Ramos (cell line): ENCODE data around the gene RAB36.
"Not testable (repeated sequence)": the region's sequence is repeated elsewhere in the genome, so short reads cannot be mapped to it uniquely, and the experiment has no call there.

ENCODE experiments used
- in situ Hi-C: fragments of 300-500 bp; cut with MboI; formaldehyde crosslinking; loops from one replicate; pipeline ENCODE4 v1.14.3; 2022; ENCODE audit warnings: low sequenced_read_pairs; ENCODE audit not compliant: unreplicated experiment

RAB36 gene

DNA sequence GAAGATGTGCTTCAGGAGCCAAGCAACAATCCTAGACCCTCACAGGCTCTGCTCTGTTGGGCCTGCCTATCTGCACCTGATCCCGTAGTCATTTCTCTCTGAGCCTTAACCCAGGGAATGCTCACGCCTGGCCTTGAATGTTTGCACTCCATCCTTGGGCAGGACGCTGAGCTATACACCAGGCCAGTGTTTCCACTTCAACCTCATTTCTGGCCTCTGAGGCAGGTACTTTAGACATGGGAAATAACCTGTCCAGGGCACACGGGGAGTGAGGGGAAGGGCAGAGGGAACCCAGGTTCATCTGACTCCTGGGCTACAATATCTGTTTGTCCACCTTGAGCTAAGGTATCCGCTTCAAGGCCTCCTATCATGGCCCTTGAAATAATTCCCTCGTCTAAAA, 13.3 kb upstream of the RAB36 start:
- in situ Hi-C loops, result no loop called here

DNA sequence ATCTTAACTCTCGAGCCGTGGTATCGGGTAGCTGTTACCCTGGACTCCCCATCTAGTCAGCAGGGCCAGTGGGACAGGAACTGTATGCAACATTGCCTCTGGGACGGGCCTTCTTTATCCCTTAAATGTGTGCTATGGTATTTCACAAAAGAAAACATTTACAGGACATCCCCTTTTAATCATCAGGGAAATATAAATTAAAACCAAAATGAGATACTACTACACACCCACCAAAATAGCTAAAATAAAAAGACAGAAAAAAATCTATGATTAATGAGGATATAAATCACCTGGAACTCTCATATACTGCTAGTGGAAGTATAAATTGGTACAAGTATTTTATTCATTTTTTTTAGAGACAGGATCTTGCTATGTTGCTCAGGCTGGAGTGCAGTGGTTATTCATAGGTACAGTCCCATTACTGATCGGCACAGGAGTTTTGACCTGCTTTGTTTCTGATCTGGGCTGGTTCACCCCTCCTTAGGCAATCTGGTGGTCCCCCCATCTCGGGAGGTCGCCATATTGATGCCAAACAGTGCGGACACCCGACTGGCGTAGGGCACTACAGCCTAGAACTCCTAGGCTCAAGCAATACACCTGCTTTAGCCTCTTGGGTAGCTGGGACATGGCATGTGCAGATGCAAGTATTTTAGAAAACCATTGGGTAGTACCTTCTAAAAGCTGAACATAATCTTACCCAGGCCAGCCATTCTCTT, 12.7 kb upstream of the RAB36 start:
- in situ Hi-C loops, result no loop called here

DNA sequence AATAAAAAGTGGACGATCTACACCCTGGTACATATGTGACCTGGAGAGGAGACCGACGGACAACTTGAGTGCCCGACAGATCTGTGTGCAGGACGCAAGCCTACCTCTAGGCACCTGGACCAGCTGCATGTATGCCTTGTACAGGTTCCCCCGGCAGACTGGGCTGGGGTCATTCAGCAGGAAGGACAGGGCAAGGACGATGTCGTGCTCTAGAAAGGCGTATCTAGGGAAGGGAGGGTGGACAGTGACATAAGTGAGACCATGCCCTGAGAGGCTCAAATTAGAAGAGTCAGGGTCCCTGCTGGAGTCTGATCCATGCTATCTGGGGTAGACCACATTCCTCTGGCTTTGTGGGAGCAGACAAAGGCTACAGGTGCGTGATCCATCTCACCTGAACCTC, 11.4 kb upstream of the RAB36 start:
- in situ Hi-C loops, result no loop called here

GRCh38 chr22:23136991-23137390, 8.3 kb upstream of the RAB36 start:
- in situ Hi-C loops, result not testable (repeated sequence)

- in situ Hi-C loops, result no loop called here
These were observed 7.8 kb upstream of the RAB36 start for GRCh38 chr22:23137468-23137867.

- in situ Hi-C loops, result no loop called here
These were observed 7.2 kb upstream of the RAB36 start for GRCh38 chr22:23137905-23138561.

DNA sequence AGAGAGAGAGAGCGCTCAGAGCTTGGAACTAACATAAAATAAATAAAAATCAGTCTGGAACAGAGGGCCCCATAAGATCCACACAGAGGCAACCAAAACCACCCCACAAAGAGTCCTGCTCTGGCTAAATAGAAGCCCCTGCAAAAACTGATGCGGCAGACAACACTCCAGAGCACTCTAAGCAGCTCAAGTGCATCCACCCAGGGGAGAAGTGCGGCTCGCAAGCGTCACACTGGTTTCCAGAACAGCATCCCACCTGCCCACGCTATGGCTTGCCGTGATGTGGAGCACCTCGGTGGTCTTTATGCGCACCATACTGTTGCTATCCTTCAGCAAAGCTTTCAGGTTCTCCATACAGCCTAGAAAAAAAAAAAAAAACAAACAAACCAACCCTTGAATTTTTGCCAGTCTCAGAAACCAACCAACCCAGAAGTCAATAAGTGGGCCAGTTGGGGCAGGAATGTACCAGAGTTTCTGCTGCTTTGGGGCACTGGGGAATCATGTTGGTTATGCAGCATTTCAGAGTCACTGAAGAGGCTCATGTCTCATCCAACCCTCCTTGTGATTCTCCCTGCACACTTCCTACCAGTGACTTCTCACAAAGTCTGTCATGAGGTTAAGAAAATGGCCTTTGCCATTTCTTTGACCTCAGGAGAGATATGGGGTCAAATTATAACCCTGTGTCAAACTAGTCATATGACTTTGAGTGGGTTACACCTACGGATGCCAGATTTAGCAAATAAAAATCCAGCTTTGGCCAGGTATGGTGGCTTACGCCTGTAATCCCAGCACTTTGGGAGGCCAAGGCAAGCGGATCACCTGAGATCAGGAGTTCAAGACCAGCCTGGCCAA, 6.5 kb upstream of the RAB36 start:
- in situ Hi-C loops, result no loop called here

GRCh38 chr22:23140385-23140784, 4.9 kb upstream of the RAB36 start:
- in situ Hi-C loops, result no loop called here

DNA sequence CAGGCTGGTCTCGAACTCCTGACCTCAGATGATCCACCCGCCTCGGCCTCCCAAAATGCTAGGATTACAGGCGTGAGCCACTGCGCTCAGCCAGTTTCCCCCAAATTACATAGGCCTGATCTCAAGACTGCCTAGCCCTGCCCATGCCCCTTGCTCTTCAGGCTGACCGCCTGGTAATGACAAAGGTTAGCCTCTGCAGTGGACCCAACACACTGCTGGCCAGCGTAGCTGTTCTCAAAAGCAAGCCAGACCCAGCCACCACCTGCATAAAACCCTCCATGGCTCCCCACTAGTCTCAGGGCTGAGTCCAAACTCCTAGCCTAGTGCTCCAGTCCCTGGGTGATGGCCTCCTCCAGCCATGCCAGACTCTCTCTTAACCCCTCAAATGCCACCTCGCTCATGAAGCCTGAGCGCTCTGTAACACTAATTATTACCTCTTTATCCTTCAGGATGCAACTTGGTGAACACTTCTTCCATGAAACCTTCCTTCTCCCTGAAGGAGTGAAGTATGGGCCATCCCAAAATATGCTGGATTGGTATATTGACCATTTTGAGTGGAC, 2.7 kb upstream of the RAB36 start:
- in situ Hi-C loops, result no loop called here

DNA sequence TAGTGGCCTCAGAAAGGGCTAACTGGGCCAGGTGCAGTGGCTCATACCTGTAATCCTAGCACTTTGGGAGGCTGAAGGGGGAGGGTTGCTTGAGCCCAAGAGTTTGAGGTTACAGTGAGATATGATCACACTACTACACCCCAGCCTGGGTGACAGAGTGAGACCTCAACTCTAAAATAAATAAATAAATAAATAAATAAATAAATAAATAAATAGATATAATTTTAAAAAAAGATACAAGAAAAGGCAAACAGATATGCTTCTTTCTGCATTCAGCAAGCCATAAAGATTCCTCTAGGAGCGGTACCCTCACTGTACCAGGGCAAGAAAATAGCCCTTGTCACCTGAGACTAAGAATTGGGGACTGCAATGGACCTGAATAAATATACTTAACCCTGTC, 2.2 kb upstream of the RAB36 start:
- in situ Hi-C loops, result no loop called here

- in situ Hi-C loops, result no loop called here
These were observed 845 bp upstream of the RAB36 start for GRCh38 chr22:23144432-23144831.

GRCh38 chr22:23145878-23146470, 697 bp downstream of the RAB36 start:
- in situ Hi-C loops, result no loop called here

DNA sequence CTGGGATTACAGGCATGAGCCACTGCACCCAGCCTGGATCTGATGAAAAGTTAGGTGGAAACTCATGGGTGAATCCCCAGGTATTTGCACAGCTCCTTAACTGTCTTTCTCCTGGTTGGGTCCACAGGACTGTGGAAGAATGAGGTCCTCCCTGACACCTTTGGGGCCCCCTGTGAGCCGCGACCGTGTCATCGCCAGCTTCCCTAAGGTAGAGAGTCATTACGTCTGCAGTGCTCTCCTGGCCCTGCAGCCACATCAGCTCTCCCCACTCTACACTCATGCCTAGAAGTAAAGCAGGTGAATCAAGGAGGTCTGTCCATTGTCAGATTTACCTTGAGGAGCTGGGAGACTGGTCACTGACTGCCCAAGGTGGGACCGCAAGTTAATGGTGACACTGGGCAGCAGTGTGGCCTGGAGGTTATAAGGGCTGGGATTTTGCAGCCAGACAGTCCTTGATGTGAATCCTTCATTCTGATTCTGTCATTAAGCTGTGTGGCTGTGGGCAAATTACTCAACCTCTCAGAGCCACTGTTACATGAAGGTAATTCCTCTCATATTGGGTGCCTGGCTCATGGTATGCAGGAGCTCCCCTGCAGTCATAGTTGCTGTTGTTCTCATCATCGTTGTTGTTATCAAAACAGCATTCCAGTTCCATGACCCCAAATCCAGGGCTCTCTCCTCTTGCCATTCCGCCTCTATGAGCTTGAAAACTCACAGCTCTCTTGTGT, 1.4 kb downstream of the RAB36 start:
- in situ Hi-C loops, result no loop called here

GRCh38 chr22:23147617-23148387, 2.5 kb downstream of the RAB36 start:
- in situ Hi-C loops, result no loop called here

DNA sequence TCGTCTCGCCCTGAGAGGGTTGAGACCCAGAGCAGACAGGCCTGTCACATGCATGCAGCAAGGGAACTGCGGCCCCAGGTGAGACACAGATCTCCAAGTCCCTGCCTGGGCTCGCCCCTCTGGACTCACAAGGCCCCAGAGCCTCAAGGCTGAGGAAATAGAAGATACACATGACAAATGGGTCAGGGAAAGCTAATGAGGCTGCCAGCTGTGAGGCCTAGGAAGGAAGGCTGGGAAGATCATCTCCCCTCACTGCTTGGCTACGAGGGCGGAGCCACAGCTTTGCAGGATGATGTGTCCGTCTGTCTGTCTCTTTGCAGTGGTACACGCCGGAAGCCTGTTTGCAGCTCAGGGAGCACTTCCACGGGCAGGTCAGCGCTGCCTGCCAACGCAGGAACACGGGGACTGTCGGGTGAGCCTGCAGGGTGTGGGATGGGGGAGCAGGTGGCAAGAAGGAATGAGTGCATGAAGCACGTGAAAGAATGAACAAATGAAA, 4.5 kb downstream of the RAB36 start:
- in situ Hi-C loops, result loop anchor here (25.0 kb wide), 1 partner anchor 388 kb away; no protein-coding TSS in a partner anchor

- in situ Hi-C loops, result loop anchor here (25.0 kb wide), 1 partner anchor 387 kb away; no protein-coding TSS in a partner anchor
These were observed 5.5 kb downstream of the RAB36 start for GRCh38 chr22:23150762-23151161.

- in situ Hi-C loops, result loop anchor here (25.0 kb wide), 1 partner anchor 385 kb away; no protein-coding TSS in a partner anchor
These were observed 6.5 kb downstream of the RAB36 start for GRCh38 chr22:23151827-23152226.

GRCh38 chr22:23152238-23153114, 7.2 kb downstream of the RAB36 start:
- in situ Hi-C loops, result loop anchor here (25.0 kb wide), 1 partner anchor 385 kb away; no protein-coding TSS in a partner anchor
